Peyer's patch (tissue), 4 donors: Measurements from ENCODE around the gene SPAG6.

Source experiments
- CTCF ChIP-seq, 6 experiments: fragments of 450-650 bp in 4 of 6; fragments of 200-600 bp in 2 of 6; sonication (generic) in 1 of 6; IDR thresholded peaks; one replicate each; pipeline ENCODE4 v1.5.1; 2017 to 2019; ENCODE audit warnings: antibody characterized with exemption in 6 of 6, mild to moderate bottlenecking in 3 of 6, moderate library complexity in 1 of 6
- POLR2A ChIP-seq, 2 donors: fragments of 450-650 bp; IDR thresholded peaks; one replicate each; pipeline ENCODE4 v1.5.1; 2017; ENCODE audit warnings: antibody characterized with exemption in 2 of 2, mild to moderate bottlenecking in 2 of 2, moderate library complexity in 2 of 2

- TF ChIP-seq CTCF (IDR thresholded peaks at IDR 0.05): no peak
- no peak for TF ChIP-seq POLR2A (IDR thresholded peaks at IDR 0.05)
Observed at GRCh38 chr10:22466763-22467334, 121.6 kb downstream of the SPAG6 start.
